ENCODE measurements around the gene SDHAF1. TPM values are rescaled to one million over a fixed set of nuclear protein-coding genes. Genes with fewer than 3 reads are reported as not detected.

Gene SDHAF1
- total RNA-seq, 1 experiment from 2014 or later: 16.9 TPM

DNA sequence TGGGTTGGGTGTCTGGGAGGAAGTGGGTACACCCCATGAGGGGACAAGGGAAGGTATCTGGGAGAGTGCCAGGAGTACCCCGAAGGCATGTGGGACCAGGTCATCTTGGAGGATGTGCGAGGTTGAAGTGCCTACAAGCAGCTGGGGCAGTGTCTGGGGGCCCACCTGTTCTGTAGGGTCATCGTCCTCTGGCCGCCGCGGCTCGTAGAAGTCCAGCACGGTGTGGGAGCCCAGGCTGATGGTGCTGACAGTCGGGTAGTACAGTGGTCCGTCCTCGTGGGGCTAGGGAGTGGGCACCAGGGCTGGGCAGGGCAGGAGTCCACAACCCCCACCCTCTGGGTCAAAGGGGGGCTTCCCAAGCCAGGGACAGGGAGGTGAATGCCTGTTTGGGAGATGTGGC, 15.4 kb downstream of the SDHAF1 start:
- no peak for DNase-seq
- Histone ChIP-seq H3K27ac (no peak overlapping the region), H3K4me1 (replicated peaks; ENCODE audit: insufficient read depth) (peaks cover 7% of the 10 kb centered on the region), H3K9me2 (ENCODE audit: insufficient read depth) (no peaks in the 10 kb centered on the region), H3K79me2 (ENCODE audit: low read depth) (peaks cover 14% of the 10 kb centered on the region), H2AFZ (no peak overlapping the region), H3K4me3 (no peak overlapping the region), H3K27me3 (ENCODE audit: insufficient read depth, low read depth) (no peaks in the 10 kb centered on the region), H3F3A (ENCODE audit: insufficient read depth, low read depth) (peaks cover 4% of the 10 kb centered on the region; the same call in 1 of the 2 replicates), H3K36me3 (ENCODE audit: low read depth) (no peaks in the 10 kb centered on the region), H4K20me1 (ENCODE audit: insufficient read depth) (no peaks in the 10 kb centered on the region), H3K9me3 (ENCODE audit: insufficient read depth, low read depth) (no peaks in the 10 kb centered on the region), H3K4me2 (no peak overlapping the region)
- BruUV-seq (replicated peaks): no TSS peak
- ChIA-PET POLR2A (ENCODE audit: unreplicated experiment) (no interaction called here), CTCF (no interaction called here)
- TF ChIP-seq, protein P1, sequence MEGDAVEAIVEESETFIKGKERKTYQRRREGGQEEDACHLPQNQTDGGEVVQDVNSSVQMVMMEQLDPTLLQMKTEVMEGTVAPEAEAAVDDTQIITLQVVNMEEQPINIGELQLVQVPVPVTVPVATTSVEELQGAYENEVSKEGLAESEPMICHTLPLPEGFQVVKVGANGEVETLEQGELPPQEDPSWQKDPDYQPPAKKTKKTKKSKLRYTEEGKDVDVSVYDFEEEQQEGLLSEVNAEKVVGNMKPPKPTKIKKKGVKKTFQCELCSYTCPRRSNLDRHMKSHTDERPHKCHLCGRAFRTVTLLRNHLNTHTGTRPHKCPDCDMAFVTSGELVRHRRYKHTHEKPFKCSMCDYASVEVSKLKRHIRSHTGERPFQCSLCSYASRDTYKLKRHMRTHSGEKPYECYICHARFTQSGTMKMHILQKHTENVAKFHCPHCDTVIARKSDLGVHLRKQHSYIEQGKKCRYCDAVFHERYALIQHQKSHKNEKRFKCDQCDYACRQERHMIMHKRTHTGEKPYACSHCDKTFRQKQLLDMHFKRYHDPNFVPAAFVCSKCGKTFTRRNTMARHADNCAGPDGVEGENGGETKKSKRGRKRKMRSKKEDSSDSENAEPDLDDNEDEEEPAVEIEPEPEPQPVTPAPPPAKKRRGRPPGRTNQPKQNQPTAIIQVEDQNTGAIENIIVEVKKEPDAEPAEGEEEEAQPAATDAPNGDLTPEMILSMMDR (conservative IDR thresholded peaks at IDR 0.05): no peak
- no peak for TF ChIP-seq EZH2 (IDR thresholded peaks at IDR 0.05; ENCODE audit: low read depth)
- intact Hi-C loops (cut with micrococcal nuclease; ENCODE audit: unreplicated experiment): no loop called here

GRCh38 chr19:36013280-36014011, 18.5 kb downstream of the SDHAF1 start:
- H2AFZ ChIP-seq: peak overlapping the region; percentile 89
- TF ChIP-seq EZH2 (IDR thresholded peaks at IDR 0.05; ENCODE audit: low read depth): no peak
- TF ChIP-seq, protein P1 (conservative IDR thresholded peaks at IDR 0.05): no peak
- peak overlapping the region; percentile 90 for H3K4me2 ChIP-seq
- no peaks in the 10 kb centered on the region for H3K27me3 ChIP-seq (ENCODE audit: insufficient read depth, low read depth)
- H3K9me3 ChIP-seq (ENCODE audit: insufficient read depth, low read depth): no peaks in the 10 kb centered on the region
- intact Hi-C loops (cut with micrococcal nuclease; ENCODE audit: unreplicated experiment): loop anchor here (1.0 kb wide), 1 partner anchor 41 kb away; the partner anchor contains the start of genes THAP8 and WDR62
- H3K9me2 ChIP-seq (ENCODE audit: insufficient read depth): no peaks in the 10 kb centered on the region
- H4K20me1 ChIP-seq (ENCODE audit: insufficient read depth): no peaks in the 10 kb centered on the region
- POLR2A ChIA-PET (ENCODE audit: unreplicated experiment): interaction anchor here (0.5 to 1.2 kb wide), 5 partner anchors 24 to 201 kb away, joined by 3 to 7 read pairs (median 4); partner anchors contain the start of genes THAP8, ZNF146 and ZNF565
- no peak for DNase-seq
- peaks cover 7% of the 10 kb centered on the region for H3K4me1 ChIP-seq (replicated peaks; ENCODE audit: insufficient read depth)
- CTCF ChIA-PET: interaction anchor here (1.0 kb wide), 1 partner anchor 155 kb away, joined by 8 read pairs; no protein-coding TSS in a partner anchor
- H3K27ac ChIP-seq: no peak overlapping the region
- H3K36me3 ChIP-seq (ENCODE audit: low read depth): no peaks in the 10 kb centered on the region
- H3K79me2 ChIP-seq (ENCODE audit: low read depth): peaks cover 19% of the 10 kb centered on the region
- H3K4me3 ChIP-seq: peak overlapping the region; percentile 70
- BruUV-seq (replicated peaks): no TSS peak
- H3F3A ChIP-seq (ENCODE audit: insufficient read depth, low read depth): peaks cover 8% of the 10 kb centered on the region; the same call in 1 of the 2 replicates

- BruUV-seq (replicated peaks): TSS peak; percentile 60
- CTCF ChIA-PET: interaction anchor here (0.6 to 1.0 kb wide), 2 partner anchors 23 to 154 kb away, joined by 8 to 11 read pairs; no protein-coding TSS in a partner anchor
- H3K27ac ChIP-seq: no peak within 1 kb of the TSS
- H3K79me2 ChIP-seq (ENCODE audit: low read depth): peaks cover 19% of the 10 kb centered on the region
- peak; percentile 98 to 99 for DNase-seq
- H3K4me3 ChIP-seq: peak within 1 kb of the TSS; percentile 70
- intact Hi-C loops (cut with micrococcal nuclease; ENCODE audit: unreplicated experiment): loop anchor here (1.0 kb wide), 1 partner anchor 40 kb away; the partner anchor contains the start of genes THAP8 and WDR62
- no peaks in the 10 kb centered on the region for H4K20me1 ChIP-seq (ENCODE audit: insufficient read depth)
- H3K36me3 ChIP-seq (ENCODE audit: low read depth): no peaks in the 10 kb centered on the region
- TF ChIP-seq, protein P1 (conservative IDR thresholded peaks at IDR 0.05): no peak
- no peak for TF ChIP-seq EZH2 (IDR thresholded peaks at IDR 0.05; ENCODE audit: low read depth)
- POLR2A ChIA-PET (ENCODE audit: unreplicated experiment): interaction anchor here (0.5 to 1.2 kb wide), 11 partner anchors 23 to 200 kb away, joined by 3 to 10 read pairs (median 4); partner anchors contain the start of genes THAP8, ZNF146 and ZNF565
- H3K4me2 ChIP-seq: peak within 1 kb of the TSS; percentile 90
- peak within 1 kb of the TSS; percentile 89 for H2AFZ ChIP-seq
- peaks cover 7% of the 10 kb centered on the region for H3K4me1 ChIP-seq (replicated peaks; ENCODE audit: insufficient read depth)
- H3K9me2 ChIP-seq (ENCODE audit: insufficient read depth): no peaks in the 10 kb centered on the region
- no peaks in the 10 kb centered on the region for H3K9me3 ChIP-seq (ENCODE audit: insufficient read depth, low read depth)
- H3K27me3 ChIP-seq (ENCODE audit: insufficient read depth, low read depth): no peaks in the 10 kb centered on the region
- peaks cover 8% of the 10 kb centered on the region; the same call in 1 of the 2 replicates for H3F3A ChIP-seq (ENCODE audit: insufficient read depth, low read depth)
These were observed 19.3 kb downstream of the SDHAF1 start, which contains the start of gene ALKBH6 for GRCh38 chr19:36014012-36014924. Gene ALKBH6, minus strand, starts transcription at chr19:36014213. Its CDS starts 816 bp downstream, at chr19:36013397.
